Esophagus mucosa (tissue), 1 donor: ENCODE data around the gene RNF213. TPM values are rescaled to one million over a fixed set of nuclear protein-coding genes. Genes with fewer than 3 reads are reported as not detected.
"Not testable (repeated sequence)": the region's sequence is repeated elsewhere in the genome, so short reads cannot be mapped to it uniquely, and the experiment has no call there.

Source experiments
- ATAC-seq: fragments of 200-7000 bp; cut with Tn5 transposase; one replicate; pipeline ENCODE4 v1.9.1; 2020
- total RNA-seq: library from RNA; stranded (reverse); gene quantifications from one replicate; pipeline ENCODE4 v1.2.4, GENCODE V29; 2023
- donor health status: DM: yes; HTN: yes; CAD: no.

Gene RNF213
- total RNA-seq, 1 donor from 2014 or later, result 59.9 TPM

- no peak for ATAC-seq
Measured at GRCh38 chr17:80295559-80295958, 34.9 kb downstream of the RNF213 start.

- ATAC-seq, result no peak
Measured at GRCh38 chr17:80296221-80296620, 35.6 kb downstream of the RNF213 start.

- ATAC-seq, result no peak
Measured at GRCh38 chr17:80297996-80298560, 37.4 kb downstream of the RNF213 start.

GRCh38 chr17:80299350-80300100 lies 38.9 kb downstream of the RNF213 start:
- ATAC-seq, result not testable (repeated sequence)

DNA sequence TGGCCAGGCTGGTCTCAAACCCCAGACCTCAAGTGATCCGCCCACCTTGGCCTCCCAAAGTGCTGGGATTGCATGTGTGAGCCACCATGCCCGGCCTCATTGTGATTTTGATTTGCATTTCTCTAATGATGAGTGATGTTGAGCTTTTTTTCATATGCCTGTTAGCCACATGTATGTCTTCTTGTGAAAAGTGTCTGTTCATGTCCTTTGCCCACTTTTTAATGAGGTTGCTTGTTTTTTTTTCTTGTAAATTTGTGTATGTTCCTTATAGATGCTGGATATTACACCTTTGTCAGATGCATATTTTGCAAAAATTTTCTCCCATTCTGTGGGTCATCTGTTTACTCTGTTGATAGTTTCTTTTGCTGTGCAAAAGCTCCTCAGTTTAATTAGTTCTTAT lies 40.1 kb downstream of the RNF213 start:
- ATAC-seq, result not testable (repeated sequence)

GRCh38 chr17:80303824-80304223 lies 43.2 kb downstream of the RNF213 start:
- ATAC-seq, result no peak

GRCh38 chr17:80307994-80308691 lies 47.5 kb downstream of the RNF213 start:
- ATAC-seq, result no peak

DNA sequence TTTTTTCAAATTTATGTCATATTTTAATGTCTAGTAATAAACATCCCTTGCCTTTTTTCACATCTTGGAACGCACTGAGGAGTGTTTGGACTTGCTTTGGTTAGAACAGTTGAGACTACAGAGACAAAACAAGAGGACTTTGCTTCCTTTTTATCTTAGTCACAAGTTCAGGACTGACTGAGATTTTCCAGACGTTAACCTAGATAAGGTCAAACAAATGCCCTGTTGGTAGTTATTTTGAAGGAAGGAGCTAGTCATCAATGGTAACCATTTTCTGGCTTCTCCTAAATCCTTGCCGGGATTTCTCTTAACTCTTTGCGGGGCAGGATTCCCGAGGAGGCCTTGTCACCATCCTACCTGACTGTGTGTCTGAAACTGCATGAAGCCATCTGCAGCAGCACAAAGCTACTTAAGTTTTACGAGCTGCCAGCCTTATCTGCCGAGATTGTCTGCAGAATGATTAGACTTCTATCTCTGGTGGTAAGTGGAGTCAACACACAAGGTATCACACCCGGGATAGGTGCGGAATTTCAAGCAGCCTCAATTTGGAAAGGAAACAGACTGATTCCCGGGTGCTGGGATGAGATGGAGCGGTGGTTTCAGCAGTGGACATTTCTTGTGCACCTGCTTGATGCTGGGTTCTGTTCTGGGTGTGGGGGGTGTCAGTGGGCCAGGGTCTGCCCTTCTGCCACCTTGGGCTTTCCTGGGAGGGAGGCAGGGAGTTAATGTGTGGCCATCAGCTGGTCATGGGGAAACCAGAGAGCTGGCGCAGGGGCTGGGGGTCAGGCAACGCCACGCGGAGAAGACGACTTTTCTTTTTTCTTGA lies 48.3 kb downstream of the RNF213 start:
- ATAC-seq, result no peak

- ATAC-seq, result no peak
Measured at GRCh38 chr17:80311216-80311827, 50.7 kb downstream of the RNF213 start.

- ATAC-seq, result no peak
Measured at GRCh38 chr17:80312621-80313135, 52.0 kb downstream of the RNF213 start.

- ATAC-seq, result no peak
Measured at GRCh38 chr17:80313160-80313829, 52.6 kb downstream of the RNF213 start.

DNA sequence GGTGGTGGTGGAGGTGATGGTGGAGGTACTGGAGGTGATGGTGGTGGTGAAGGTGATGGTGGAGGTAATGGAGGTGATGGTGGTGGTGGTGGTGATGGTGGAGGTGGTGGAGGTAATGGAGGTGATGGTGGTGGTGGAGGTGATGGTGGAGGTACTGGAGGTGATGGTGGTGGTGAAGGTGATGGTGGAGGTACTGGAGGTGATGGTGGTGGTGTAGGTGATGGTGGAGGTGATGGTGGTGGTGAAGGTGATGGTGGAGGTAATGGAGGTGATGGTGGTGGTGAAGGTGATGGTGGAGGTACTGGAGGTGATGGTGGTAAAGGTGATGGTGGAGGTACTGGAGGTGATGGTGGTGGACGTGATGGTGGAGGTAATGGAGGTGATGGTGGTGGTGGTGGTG lies 53.3 kb downstream of the RNF213 start:
- not testable (repeated sequence) for ATAC-seq

DNA sequence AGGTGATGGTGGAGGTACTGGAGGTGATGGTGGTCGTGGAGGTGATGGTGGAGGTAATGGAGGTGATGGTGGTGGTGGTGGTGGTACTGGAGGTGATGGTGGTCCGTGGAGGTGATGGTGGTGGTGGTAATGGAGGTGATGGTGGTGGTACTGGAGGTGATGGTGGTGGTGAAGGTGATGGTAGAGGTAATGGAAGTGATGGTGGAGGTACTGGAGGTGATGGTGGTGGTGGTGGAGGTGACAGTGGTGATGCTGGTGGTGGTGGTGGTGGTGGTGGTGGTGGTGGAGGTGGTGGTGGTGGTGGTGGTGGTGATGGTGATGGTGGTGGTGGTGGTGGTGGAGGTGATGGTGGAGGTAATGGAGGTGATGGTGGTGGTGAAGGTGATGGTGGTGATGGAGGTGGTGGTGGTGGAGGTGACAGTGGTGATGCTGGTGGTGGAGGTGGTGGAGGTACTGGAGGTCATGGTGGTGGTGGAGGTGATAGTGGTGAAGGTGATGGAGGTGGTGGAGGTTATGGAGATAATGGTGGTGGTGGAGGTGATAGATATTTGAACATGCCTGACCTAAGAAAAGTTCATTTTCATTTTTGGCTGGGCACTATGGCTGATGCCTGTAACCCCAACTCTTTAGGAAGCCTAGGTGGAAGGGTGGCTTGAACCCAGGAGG lies 55.0 kb downstream of the RNF213 start:
- no peak for ATAC-seq

GRCh38 chr17:80316431-80316830 lies 55.8 kb downstream of the RNF213 start:
- no peak for ATAC-seq

- no peak for ATAC-seq
Measured at GRCh38 chr17:80316927-80317705, 56.5 kb downstream of the RNF213 start.

DNA sequence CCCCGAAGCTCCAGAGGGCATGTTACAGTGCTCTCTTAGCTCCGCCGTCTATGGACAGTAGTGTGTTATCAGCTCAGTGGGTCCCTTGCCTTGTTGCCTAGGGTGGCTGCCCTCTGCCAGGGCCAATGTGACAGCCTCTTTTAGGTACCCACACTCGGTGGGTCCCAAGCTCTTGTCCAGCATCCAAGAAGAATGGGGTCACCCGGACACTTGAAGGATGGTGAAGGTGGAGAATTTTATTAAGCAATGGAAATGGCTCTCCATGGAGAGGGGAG lies 57.0 kb downstream of the RNF213 start:
- no peak for ATAC-seq

DNA sequence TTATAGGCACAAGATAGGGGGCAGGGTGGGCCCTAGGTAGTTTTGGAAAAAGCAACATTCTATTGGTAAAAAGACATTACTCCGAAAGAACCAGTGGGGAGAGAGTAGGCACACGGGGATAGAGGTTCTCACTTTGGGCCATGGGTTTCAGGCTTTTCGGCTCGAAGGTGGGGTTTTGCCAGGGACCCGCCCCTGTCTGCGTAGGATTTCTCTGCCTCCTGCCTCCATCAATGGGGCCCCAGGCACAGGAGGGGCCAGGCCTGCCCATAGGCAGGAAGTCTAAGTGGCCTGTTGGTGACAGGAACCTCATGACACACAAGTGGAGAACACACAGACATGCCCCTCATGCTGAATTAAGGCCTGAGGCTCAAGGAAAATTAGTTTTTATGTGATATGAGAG lies 57.5 kb downstream of the RNF213 start:
- ATAC-seq, result no peak

- no peak for ATAC-seq
Measured at GRCh38 chr17:80319262-80319998, 58.8 kb downstream of the RNF213 start.

- peak; percentile 25 for ATAC-seq
Measured at GRCh38 chr17:80319999-80320344, 59.3 kb downstream of the RNF213 start.

DNA sequence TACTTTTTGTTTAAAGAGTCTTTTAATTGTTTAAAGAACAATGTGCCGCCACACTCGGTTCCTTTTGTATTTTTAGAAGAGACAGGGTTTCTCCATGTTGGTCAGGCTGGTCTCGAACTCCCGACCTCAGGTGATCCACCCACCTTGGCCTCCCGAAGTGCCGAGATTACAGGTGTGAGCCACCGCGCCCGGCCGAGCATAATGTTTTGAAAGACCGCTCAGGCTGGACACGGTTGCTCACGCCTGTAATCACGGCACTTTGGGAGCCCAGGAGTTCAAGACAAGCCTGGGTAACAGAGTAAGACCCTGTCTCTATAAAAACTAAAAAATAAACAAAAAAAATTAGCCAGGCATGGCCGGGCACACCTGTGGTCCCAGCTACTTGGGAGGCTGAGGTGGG lies 59.8 kb downstream of the RNF213 start:
- ATAC-seq, result no peak
